Immature natural killer cell (primary cell): Measurements from ENCODE around the gene PTPRM. TPM values are rescaled to one million over a fixed set of nuclear protein-coding genes. Genes with fewer than 3 reads are reported as not detected.

ENCODE experiments used
- DNase-seq, 3 donors: peaks; one replicate each; pipeline ENCODE4 v3.0.0; 2022; ENCODE audit warnings: mixed read lengths in 1 of 3
- H3K27ac Mint-ChIP-seq, 6 donors: one replicate each; pipeline ENCODE4 v1.8.0; 2020; ENCODE audit warnings: mixed read lengths in 6 of 6, mild to moderate bottlenecking in 5 of 6, inconsistent platforms in 4 of 6, moderate library complexity in 3 of 6
- H3K27me3 Mint-ChIP-seq, 3 donors: one replicate each; pipeline ENCODE4 v1.8.0; 2020 to 2021; ENCODE audit warnings: low read depth in 3 of 3, mild to moderate bottlenecking in 3 of 3, mixed read lengths in 3 of 3, moderate library complexity in 3 of 3, inconsistent platforms in 1 of 3
- H3K36me3 Mint-ChIP-seq, 3 donors: one replicate each; pipeline ENCODE4 v1.8.0; 2020; ENCODE audit warnings: mixed read lengths in 3 of 3, inconsistent platforms in 2 of 3, mild to moderate bottlenecking in 2 of 3
- H3K4me1 Mint-ChIP-seq, 2 donors: one replicate each; pipeline ENCODE4 v1.8.0; 2020; ENCODE audit warnings: inconsistent platforms in 2 of 2, mild to moderate bottlenecking in 2 of 2, mixed read lengths in 2 of 2, moderate library complexity in 1 of 2
- H3K4me3 Mint-ChIP-seq, 5 donors: one replicate each; pipeline ENCODE4 v1.8.0; 2020; ENCODE audit warnings: mild to moderate bottlenecking in 5 of 5, mixed read lengths in 5 of 5, inconsistent platforms in 3 of 5, moderate library complexity in 3 of 5
- H3K9me3 Mint-ChIP-seq, 6 donors: one replicate each; pipeline ENCODE4 v1.8.0; 2020; ENCODE audit warnings: mild to moderate bottlenecking in 6 of 6, mixed read lengths in 6 of 6, inconsistent platforms in 4 of 6, moderate library complexity in 3 of 6
- polyA plus RNA-seq, 3 donors: library from polyadenylated mRNA; unstranded; fragments of 300-500 nt; fragmentation: Illumina TruSeq; gene quantifications; one replicate each; pipeline ENCODE4 v1.2.3, GENCODE V29; 2021

Gene PTPRM
- polyA plus RNA-seq: 1 to 10 TPM; 1.3 to 9.7 (median 3.2) TPM

GRCh38 chr18:7566567-7567473 lies at the start of gene PTPRM:
PTPRM (plus strand) TSS chr18:7567316; CDS start chr18:7567819, 503 bp downstream.
- Mint-ChIP-seq H3K27me3 (peaks cover 13 to 22% (median 14%) of the 10 kb centered on the region in 3 donors), H3K9me3 (peaks cover 0 to 5% (median 0%) of the 10 kb centered on the region in 6 donors), H3K27ac (peak within 1 kb of the TSS in 1 of 6 donors; percentile 38), H3K36me3 (no peaks in the 10 kb centered on the region), H3K4me3 (peak within 1 kb of the TSS; percentile 42 to 74 (median 71)), H3K4me1 (peaks cover 9 to 24% of the 10 kb centered on the region in 2 donors)
- peak; percentile 60 to 72 (median 61) for DNase-seq

- H3K27me3 Mint-ChIP-seq: peaks cover 0 to 3% (median 0%) of the 10 kb centered on the region in 3 donors
- peaks cover 0 to 5% (median 0%) of the 10 kb centered on the region in 6 donors for H3K9me3 Mint-ChIP-seq
- no peaks in the 10 kb centered on the region for H3K4me1 Mint-ChIP-seq
- peaks cover 0 to 4% (median 0%) of the 10 kb centered on the region in 3 donors for H3K36me3 Mint-ChIP-seq
- no peak overlapping the region for H3K27ac Mint-ChIP-seq
- DNase-seq: no peak
- no peak overlapping the region for H3K4me3 Mint-ChIP-seq
Measured at GRCh38 chr18:7517852-7518251, 49.3 kb upstream of the PTPRM start.

- no peak overlapping the region for H3K27ac Mint-ChIP-seq
- H3K27me3 Mint-ChIP-seq: peaks cover 0 to 3% (median 0%) of the 10 kb centered on the region in 3 donors
- H3K36me3 Mint-ChIP-seq: peaks cover 0 to 4% (median 0%) of the 10 kb centered on the region in 3 donors
- H3K4me3 Mint-ChIP-seq: no peak overlapping the region
- peaks cover 0 to 5% (median 0%) of the 10 kb centered on the region in 6 donors for H3K9me3 Mint-ChIP-seq
- H3K4me1 Mint-ChIP-seq: peaks cover 0 to 1% of the 10 kb centered on the region in 2 donors
- no peak for DNase-seq
Measured at GRCh38 chr18:7520200-7520785, 46.8 kb upstream of the PTPRM start.

GRCh38 chr18:7521226-7521856 lies 45.8 kb upstream of the PTPRM start:
- no peak overlapping the region for H3K27ac Mint-ChIP-seq
- peaks cover 0 to 1% of the 10 kb centered on the region in 2 donors for H3K4me1 Mint-ChIP-seq
- no peak for DNase-seq
- peaks cover 0 to 4% (median 0%) of the 10 kb centered on the region in 3 donors for H3K36me3 Mint-ChIP-seq
- peaks cover 0 to 3% (median 2%) of the 10 kb centered on the region in 3 donors for H3K27me3 Mint-ChIP-seq
- peaks cover 0 to 5% (median 0%) of the 10 kb centered on the region in 6 donors for H3K9me3 Mint-ChIP-seq
- no peak overlapping the region for H3K4me3 Mint-ChIP-seq

GRCh38 chr18:7523772-7524171 lies 43.3 kb upstream of the PTPRM start:
- peaks cover 0 to 1% of the 10 kb centered on the region in 2 donors for H3K4me1 Mint-ChIP-seq
- H3K27me3 Mint-ChIP-seq: peaks cover 0 to 2% (median 0%) of the 10 kb centered on the region in 3 donors
- peaks cover 0 to 6% (median 0%) of the 10 kb centered on the region in 6 donors for H3K9me3 Mint-ChIP-seq
- no peaks in the 10 kb centered on the region for H3K36me3 Mint-ChIP-seq
- H3K27ac Mint-ChIP-seq: no peak overlapping the region
- H3K4me3 Mint-ChIP-seq: no peak overlapping the region
- DNase-seq: no peak

- H3K27ac Mint-ChIP-seq: no peak overlapping the region
- peaks cover 0 to 7% (median 0%) of the 10 kb centered on the region in 6 donors for H3K9me3 Mint-ChIP-seq
- H3K36me3 Mint-ChIP-seq: no peaks in the 10 kb centered on the region
- no peak for DNase-seq
- peaks cover 0 to 7% (median 0%) of the 10 kb centered on the region in 3 donors for H3K27me3 Mint-ChIP-seq
- no peak overlapping the region for H3K4me3 Mint-ChIP-seq
- peaks cover 0 to 1% of the 10 kb centered on the region in 2 donors for H3K4me1 Mint-ChIP-seq
Measured at GRCh38 chr18:7524786-7525185, 42.3 kb upstream of the PTPRM start.

GRCh38 chr18:7532942-7533341 lies 34.2 kb upstream of the PTPRM start:
- Mint-ChIP-seq H3K4me1 (no peaks in the 10 kb centered on the region), H3K4me3 (no peak overlapping the region), H3K36me3 (peaks cover 0 to 3% (median 0%) of the 10 kb centered on the region in 3 donors), H3K27ac (no peak overlapping the region), H3K27me3 (peaks cover 0 to 5% (median 5%) of the 10 kb centered on the region in 3 donors), H3K9me3 (peaks cover 0 to 16% (median 3%) of the 10 kb centered on the region in 6 donors)
- no peak for DNase-seq

- peaks cover 0 to 9% (median 1%) of the 10 kb centered on the region in 6 donors for H3K9me3 Mint-ChIP-seq
- H3K4me3 Mint-ChIP-seq: no peak overlapping the region
- peaks cover 0 to 3% (median 0%) of the 10 kb centered on the region in 3 donors for H3K36me3 Mint-ChIP-seq
- H3K27ac Mint-ChIP-seq: no peak overlapping the region
- H3K4me1 Mint-ChIP-seq: no peaks in the 10 kb centered on the region
- DNase-seq: no peak
- peaks cover 0 to 5% (median 2%) of the 10 kb centered on the region in 3 donors for H3K27me3 Mint-ChIP-seq
Measured at GRCh38 chr18:7535436-7536205, 31.5 kb upstream of the PTPRM start.

- Mint-ChIP-seq H3K9me3 (peaks cover 0 to 12% (median 3%) of the 10 kb centered on the region in 6 donors), H3K4me3 (no peak overlapping the region), H3K36me3 (peaks cover 0 to 3% (median 0%) of the 10 kb centered on the region in 3 donors), H3K27ac (no peak overlapping the region), H3K27me3 (peaks cover 0 to 5% (median 4%) of the 10 kb centered on the region in 3 donors), H3K4me1 (no peaks in the 10 kb centered on the region)
- no peak for DNase-seq
Measured at GRCh38 chr18:7537145-7537544, 30.0 kb upstream of the PTPRM start.

GRCh38 chr18:7541835-7542234 lies 25.3 kb upstream of the PTPRM start:
- DNase-seq: no peak
- peaks cover 0 to 4% (median 4%) of the 10 kb centered on the region in 3 donors for H3K27me3 Mint-ChIP-seq
- no peak overlapping the region for H3K4me3 Mint-ChIP-seq
- H3K9me3 Mint-ChIP-seq: peaks cover 0 to 6% (median 0%) of the 10 kb centered on the region in 6 donors
- no peaks in the 10 kb centered on the region for H3K4me1 Mint-ChIP-seq
- H3K27ac Mint-ChIP-seq: no peak overlapping the region
- H3K36me3 Mint-ChIP-seq: peaks cover 0 to 3% (median 0%) of the 10 kb centered on the region in 3 donors

GRCh38 chr18:7544686-7545085 lies 22.4 kb upstream of the PTPRM start:
- Mint-ChIP-seq H3K36me3 (no peaks in the 10 kb centered on the region), H3K4me1 (no peaks in the 10 kb centered on the region), H3K27me3 (peaks cover 0 to 4% (median 4%) of the 10 kb centered on the region in 3 donors), H3K27ac (no peak overlapping the region), H3K9me3 (peaks cover 0 to 6% (median 0%) of the 10 kb centered on the region in 6 donors), H3K4me3 (no peak overlapping the region)
- DNase-seq: no peak

- H3K9me3 Mint-ChIP-seq: peaks cover 0 to 5% (median 0%) of the 10 kb centered on the region in 6 donors
- H3K27ac Mint-ChIP-seq: no peak overlapping the region
- no peak overlapping the region for H3K4me3 Mint-ChIP-seq
- DNase-seq: no peak
- no peaks in the 10 kb centered on the region for H3K36me3 Mint-ChIP-seq
- peaks cover under 1 to 4% (median 4%) of the 10 kb centered on the region in 3 donors for H3K27me3 Mint-ChIP-seq
- no peaks in the 10 kb centered on the region for H3K4me1 Mint-ChIP-seq
Measured at GRCh38 chr18:7545734-7546133, 21.4 kb upstream of the PTPRM start.

GRCh38 chr18:7548221-7548620 lies 18.9 kb upstream of the PTPRM start:
- no peak for DNase-seq
- Mint-ChIP-seq H3K36me3 (no peaks in the 10 kb centered on the region), H3K4me1 (no peaks in the 10 kb centered on the region), H3K27ac (no peak overlapping the region), H3K27me3 (peaks cover 3 to 4% (median 4%) of the 10 kb centered on the region in 3 donors), H3K4me3 (no peak overlapping the region), H3K9me3 (no peaks in the 10 kb centered on the region)
